ENCODE results near the gene RPP40.
A peak's percentile ranks its signal among the peaks of the same experiment; 100 is the strongest.
"Not testable (repeated sequence)": the region's sequence is repeated elsewhere in the genome, so short reads cannot be mapped to it uniquely, and the experiment has no call there.

The RPP40 gene

DNA sequence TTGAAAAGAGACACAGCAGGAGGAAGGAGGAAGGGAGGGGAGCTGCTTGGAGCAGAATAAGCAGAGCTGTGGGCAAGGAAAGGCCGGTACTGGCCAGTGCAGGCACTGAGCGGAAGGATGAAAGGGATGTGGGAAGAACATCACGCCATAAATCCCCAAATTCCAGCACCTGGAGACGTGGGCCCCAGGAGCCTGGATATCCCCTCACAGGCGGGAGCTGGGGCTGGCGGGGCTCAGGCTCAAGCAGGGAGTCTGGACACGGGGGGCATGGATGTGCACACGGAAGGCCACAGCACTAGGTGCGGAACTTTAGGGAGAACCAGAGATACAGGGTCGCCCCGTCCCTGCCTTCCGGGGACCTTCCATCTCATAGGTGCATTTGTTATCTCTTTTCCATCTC, 7.5 kb upstream of the RPP40 start:
- H3K27ac ChIP-seq, result no peak overlapping the region
- TF ChIP-seq, protein P1, sequence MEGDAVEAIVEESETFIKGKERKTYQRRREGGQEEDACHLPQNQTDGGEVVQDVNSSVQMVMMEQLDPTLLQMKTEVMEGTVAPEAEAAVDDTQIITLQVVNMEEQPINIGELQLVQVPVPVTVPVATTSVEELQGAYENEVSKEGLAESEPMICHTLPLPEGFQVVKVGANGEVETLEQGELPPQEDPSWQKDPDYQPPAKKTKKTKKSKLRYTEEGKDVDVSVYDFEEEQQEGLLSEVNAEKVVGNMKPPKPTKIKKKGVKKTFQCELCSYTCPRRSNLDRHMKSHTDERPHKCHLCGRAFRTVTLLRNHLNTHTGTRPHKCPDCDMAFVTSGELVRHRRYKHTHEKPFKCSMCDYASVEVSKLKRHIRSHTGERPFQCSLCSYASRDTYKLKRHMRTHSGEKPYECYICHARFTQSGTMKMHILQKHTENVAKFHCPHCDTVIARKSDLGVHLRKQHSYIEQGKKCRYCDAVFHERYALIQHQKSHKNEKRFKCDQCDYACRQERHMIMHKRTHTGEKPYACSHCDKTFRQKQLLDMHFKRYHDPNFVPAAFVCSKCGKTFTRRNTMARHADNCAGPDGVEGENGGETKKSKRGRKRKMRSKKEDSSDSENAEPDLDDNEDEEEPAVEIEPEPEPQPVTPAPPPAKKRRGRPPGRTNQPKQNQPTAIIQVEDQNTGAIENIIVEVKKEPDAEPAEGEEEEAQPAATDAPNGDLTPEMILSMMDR (IDR thresholded peaks at IDR 0.05; ENCODE audit: low read depth, low read length, missing control alignments), result no peak
- in situ Hi-C loops (cut with HindIII; ENCODE audit: low pct_ligation_motif_present, low sequenced_read_pairs), result no loop called here
- no peaks in the 10 kb centered on the region for H3K27me3 ChIP-seq (replicated peaks)
- no peaks in the 10 kb centered on the region for H3K36me3 ChIP-seq (replicated peaks)
- H3K4me3 ChIP-seq (ENCODE audit: low read depth, low read length), result no peak overlapping the region
- no peak for DNase-seq

DNA sequence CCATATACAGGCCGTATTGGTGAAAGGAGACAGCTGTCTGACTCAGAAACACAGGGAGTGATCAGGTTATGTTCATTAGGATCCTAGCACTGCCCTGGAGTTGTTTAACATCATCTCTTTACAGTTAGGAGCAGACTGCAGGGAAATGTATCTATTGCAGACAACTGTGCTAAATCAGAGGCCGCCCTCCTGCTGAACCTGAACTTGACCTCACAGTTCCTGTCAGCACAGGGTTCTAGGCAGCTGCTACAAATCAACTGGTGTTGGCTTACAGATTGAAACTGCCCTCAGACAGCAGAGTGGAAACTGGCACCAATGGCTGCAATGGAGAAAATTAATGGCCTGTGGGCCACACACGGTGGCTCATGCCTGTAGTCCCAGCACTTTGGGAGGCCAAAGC, 3.7 kb upstream of the RPP40 start:
- in situ Hi-C loops (cut with HindIII; ENCODE audit: low pct_ligation_motif_present, low sequenced_read_pairs), result no loop called here
- H3K36me3 ChIP-seq (replicated peaks), result no peaks in the 10 kb centered on the region
- no peak overlapping the region for H3K27ac ChIP-seq
- no peaks in the 10 kb centered on the region for H3K27me3 ChIP-seq (replicated peaks)
- no peak for DNase-seq
- TF ChIP-seq, protein P1 (IDR thresholded peaks at IDR 0.05; ENCODE audit: low read depth, low read length, missing control alignments), result no peak
- no peak overlapping the region for H3K4me3 ChIP-seq (ENCODE audit: low read depth, low read length)

DNA sequence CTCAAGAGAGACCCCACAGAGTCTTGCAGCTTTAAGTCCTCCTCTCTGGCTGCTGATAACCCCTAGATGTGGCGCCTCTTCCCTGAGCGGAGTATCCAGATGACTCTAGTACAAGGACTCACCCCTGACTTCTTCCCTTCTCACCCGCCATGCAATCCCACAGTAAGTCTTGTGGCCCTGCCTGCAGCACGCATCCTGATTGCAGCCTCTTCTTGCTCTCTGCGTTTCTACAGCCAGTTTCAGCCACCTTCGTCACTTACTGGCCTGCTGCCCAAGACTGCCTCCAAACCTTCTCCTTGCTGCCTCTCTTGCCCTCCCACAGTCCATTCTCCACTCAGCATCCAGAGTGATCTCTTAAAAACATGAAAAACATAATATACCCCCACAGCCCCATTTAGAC, 2.4 kb upstream of the RPP40 start:
- TF ChIP-seq, protein P1 (IDR thresholded peaks at IDR 0.05; ENCODE audit: low read depth, low read length, missing control alignments), result no peak
- in situ Hi-C loops (cut with HindIII; ENCODE audit: low pct_ligation_motif_present, low sequenced_read_pairs), result no loop called here
- Histone ChIP-seq H3K27ac (no peak overlapping the region), H3K36me3 (replicated peaks) (peaks cover 3% of the 10 kb centered on the region), H3K4me3 (ENCODE audit: low read depth, low read length) (no peak overlapping the region), H3K27me3 (replicated peaks) (no peaks in the 10 kb centered on the region)
- no peak for DNase-seq

DNA sequence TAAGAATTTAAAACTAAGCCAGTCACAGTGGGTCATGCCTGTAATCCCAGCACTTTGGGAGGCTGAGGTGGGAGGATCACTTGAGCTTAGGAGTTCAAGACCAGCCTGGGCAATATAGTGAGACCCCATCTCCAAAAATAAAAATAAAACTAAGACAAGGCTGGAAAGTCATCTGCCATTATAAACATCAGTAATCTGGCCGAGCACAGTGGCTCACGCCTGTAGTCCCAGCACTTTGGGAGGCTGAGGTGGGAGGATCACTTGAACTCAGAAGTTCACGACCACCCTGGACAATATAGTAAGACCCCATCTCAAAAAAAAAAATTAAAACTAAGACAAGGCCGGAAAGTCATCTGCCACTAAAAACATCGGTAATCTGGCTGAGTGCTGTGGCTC, 1.2 kb upstream of the RPP40 start:
- H3K27me3 ChIP-seq (replicated peaks); H3K27ac ChIP-seq; H3K36me3 ChIP-seq (replicated peaks); in situ Hi-C loops (cut with HindIII; ENCODE audit: low pct_ligation_motif_present, low sequenced_read_pairs); DNase-seq; H3K4me3 ChIP-seq (ENCODE audit: low read depth, low read length): not testable (repeated sequence)

DNA sequence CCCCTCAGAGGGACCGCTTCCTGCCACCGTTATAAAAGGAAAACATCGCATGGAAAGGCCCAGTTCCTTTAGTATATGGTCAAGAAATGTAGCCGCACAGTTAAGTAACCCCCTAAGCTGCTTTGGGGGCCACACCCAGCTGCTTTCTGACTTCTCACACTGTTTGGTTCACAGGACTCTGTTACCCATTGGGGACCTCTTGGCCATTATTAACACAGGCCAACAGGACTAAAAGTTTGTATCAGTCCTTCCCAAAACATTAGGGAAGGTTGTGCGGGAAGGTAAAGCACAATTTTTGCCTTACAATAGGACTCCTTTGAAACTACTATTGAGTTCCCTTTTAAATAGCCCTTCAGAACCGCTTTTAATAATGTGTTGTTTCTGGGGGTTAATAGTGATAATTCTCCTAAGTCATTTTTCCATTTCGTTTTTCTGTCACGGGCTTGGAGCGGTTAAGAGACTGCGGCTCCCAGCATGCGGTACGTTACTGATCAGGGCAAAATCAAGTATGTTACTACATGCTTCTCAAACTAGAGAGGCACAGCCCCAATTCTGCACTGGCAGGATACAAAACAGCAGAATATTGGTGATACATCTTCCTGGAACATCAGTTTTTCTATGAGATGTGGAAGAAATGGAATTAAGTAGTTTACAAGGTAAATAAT, 668 bp upstream of the RPP40 start:
- in situ Hi-C loops (cut with HindIII; ENCODE audit: low pct_ligation_motif_present, low sequenced_read_pairs), result no loop called here
- H3K36me3 ChIP-seq (replicated peaks), result peaks cover 7% of the 10 kb centered on the region
- H3K27me3 ChIP-seq (replicated peaks), result no peaks in the 10 kb centered on the region
- TF ChIP-seq, protein P1 (IDR thresholded peaks at IDR 0.05; ENCODE audit: low read depth, low read length, missing control alignments), result no peak
- peak overlapping the region; percentile 79 for H3K4me3 ChIP-seq (ENCODE audit: low read depth, low read length)
- peak overlapping the region; percentile 70 for H3K27ac ChIP-seq
- DNase-seq, result no peak

DNA sequence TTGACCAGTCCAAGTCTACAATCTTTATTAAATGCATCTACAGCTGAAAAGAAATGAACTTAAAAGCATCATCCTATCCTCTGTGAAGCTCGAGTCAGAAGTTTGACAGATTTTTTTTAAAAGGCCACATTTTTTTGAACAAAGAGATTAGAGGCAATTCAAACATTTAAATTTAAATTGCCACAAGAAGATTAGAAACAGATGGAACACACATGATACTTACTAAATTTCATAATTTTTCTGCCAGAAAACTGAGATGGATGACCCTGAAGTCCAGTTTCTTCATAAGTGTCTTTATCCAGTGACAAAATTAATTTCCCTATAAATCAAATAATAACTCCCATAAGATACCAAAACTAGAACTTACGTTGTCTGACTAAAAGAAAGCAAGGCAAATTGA, 4.3 kb downstream of the RPP40 start:
- Histone ChIP-seq H3K4me3 (ENCODE audit: low read depth, low read length) (no peak overlapping the region), H3K27ac (no peak overlapping the region), H3K36me3 (replicated peaks) (peaks cover 11% of the 10 kb centered on the region), H3K27me3 (replicated peaks) (no peaks in the 10 kb centered on the region)
- in situ Hi-C loops (cut with HindIII; ENCODE audit: low pct_ligation_motif_present, low sequenced_read_pairs), result no loop called here
- no peak for DNase-seq
- TF ChIP-seq, protein P1 (IDR thresholded peaks at IDR 0.05; ENCODE audit: low read depth, low read length, missing control alignments), result no peak

All from brain microvascular endothelial cell (primary cell).